Measurements from ENCODE around the gene SLC29A4. TPM values are rescaled to one million over a fixed set of nuclear protein-coding genes. Genes with fewer than 3 reads are reported as not detected.

The SLC29A4 gene
- total and polyA plus RNA-seq, 2 of the 4 experiments (the other 2 are of a cell fraction), result 2.3 to 7.6 TPM

DNA sequence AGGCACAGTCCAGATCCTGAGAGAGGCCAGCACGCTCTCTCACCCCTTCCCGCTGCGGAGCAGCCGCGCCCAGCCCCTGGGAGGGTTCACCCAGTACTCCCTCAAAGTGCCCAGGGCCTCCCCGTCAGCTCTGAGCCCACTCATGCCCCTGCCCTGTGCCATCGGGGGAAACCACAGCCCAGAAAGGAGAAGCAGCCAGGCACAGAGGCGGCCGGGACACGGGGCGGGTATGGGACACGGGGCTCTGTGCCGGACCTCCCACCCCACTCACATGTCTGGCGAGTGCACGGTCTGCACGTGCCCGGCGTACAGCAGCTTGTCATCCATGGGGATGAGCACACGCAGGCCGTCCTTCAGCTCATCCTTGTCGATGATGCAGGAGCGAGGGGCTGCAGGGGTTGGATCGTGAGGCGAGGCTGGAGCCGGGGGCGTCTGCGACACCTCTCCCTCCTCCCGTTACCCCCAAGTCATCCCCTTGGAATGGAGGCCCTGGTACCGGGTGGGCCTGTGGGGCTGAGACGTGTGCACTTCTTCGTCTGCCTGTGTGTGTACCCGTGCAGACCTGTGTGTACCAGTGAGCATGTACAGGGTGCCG lies 38.2 kb downstream of the SLC29A4 start:
- H2BK5ac ChIP-seq (ENCODE audit: low read depth, low read length, poor library complexity, severe bottlenecking), result no peak overlapping the region
- in situ Hi-C loops (cut with MboI; ENCODE audit: low sequenced_read_pairs), result no loop called here
- POLR2A ChIA-PET (ENCODE audit: unreplicated experiment), result no interaction called here
- H3K9me3 ChIP-seq (ENCODE audit: control insufficient read depth, insufficient read depth, low read length), result peaks cover 10% of the 10 kb centered on the region
- H2BK15ac ChIP-seq (ENCODE audit: low read depth, low read length), result no peak overlapping the region
- no peak overlapping the region for H3K4me2 ChIP-seq (ENCODE audit: low read depth, low read length)
- no peak overlapping the region for H2AK5ac ChIP-seq (ENCODE audit: low read depth, low read length)
- no peak overlapping the region for H3K4ac ChIP-seq (ENCODE audit: low read depth, low read length)
- no peak overlapping the region for H3K56ac ChIP-seq (ENCODE audit: extremely low read depth, insufficient read depth, low read length)
- H3K9ac ChIP-seq (ENCODE audit: low read depth, low read length), result no peak overlapping the region
- H4K91ac ChIP-seq (ENCODE audit: insufficient read depth, low read depth, low read length), result no peak overlapping the region
- DNase-seq (no peak), ATAC-seq (ENCODE audit: low read depth) (no peak)
- no peak overlapping the region for H3K23ac ChIP-seq (ENCODE audit: low read depth, low read length)
- no peaks in the 10 kb centered on the region for H4K20me1 ChIP-seq (ENCODE audit: insufficient read depth, low read length)
- no peaks in the 10 kb centered on the region for H3K27me3 ChIP-seq (ENCODE audit: control insufficient read depth, insufficient read depth, low read length)
- no peak overlapping the region for H3K27ac ChIP-seq (ENCODE audit: insufficient read depth, low read length)
- H3K14ac ChIP-seq (replicated peaks; ENCODE audit: low read depth, low read length), result no peak overlapping the region
- WGBS, 2 experiments (ENCODE audit: extremely low coverage in 2 of 2, insufficient read length in 1 of 2), result 97% methylated on average over 19 of the region's 33 CpGs; no CpG with 5 or more reads in 1 of the 2 experiments
- H3K18ac ChIP-seq (ENCODE audit: low read depth, low read length), result no peak overlapping the region
- H4K8ac ChIP-seq (ENCODE audit: low read depth in 2 of 2, low read length in 2 of 2), result no peak overlapping the region
- H2AFZ ChIP-seq (replicated peaks; ENCODE audit: low read length, poor library complexity), result no peak overlapping the region
- peaks cover 70% of the 10 kb centered on the region for H3K36me3 ChIP-seq (ENCODE audit: control insufficient read depth, insufficient read depth, low read length)
- H2BK120ac ChIP-seq (ENCODE audit: low read depth, low read length), result no peak overlapping the region
- no peak overlapping the region for H4K5ac ChIP-seq (ENCODE audit: low read depth, low read length)
- CTCF ChIA-PET, result no interaction called here
- H2AK9ac ChIP-seq (replicated peaks; ENCODE audit: low read depth, low read length, poor library complexity), result no peak overlapping the region
- H3K79me1 ChIP-seq (ENCODE audit: low read depth in 1 of 2, low read length in 2 of 2), result peaks cover 0 to 15% of the 10 kb centered on the region in 2 experiments; a peak in 3 of 4 replicates
- dilution Hi-C loops (cut with HindIII; ENCODE audit: low sequenced_read_pairs, unreplicated experiment), result no loop called here
- no TSS peak for BruUV-seq (replicated peaks)
- no peaks in the 10 kb centered on the region for H3K9me1 ChIP-seq (ENCODE audit: insufficient read depth, low read length)
- no peak overlapping the region for H3K4me3 ChIP-seq (ENCODE audit: insufficient read depth, low read depth, low read length)
- intact Hi-C loops (cut with micrococcal nuclease), result no loop called here
- no peak overlapping the region for H2BK20ac ChIP-seq (ENCODE audit: low read depth, low read length)
- no peaks in the 10 kb centered on the region for H3K4me1 ChIP-seq (ENCODE audit: control insufficient read depth, insufficient read depth, low read length)
- TF ChIP-seq MAFK (IDR thresholded peaks at IDR 0.05; ENCODE audit: low read depth, low read length), result no peak
- no peak for TF ChIP-seq BHLHE40 (IDR thresholded peaks at IDR 0.05; ENCODE audit: low read depth, low read length)
- TF ChIP-seq CEBPB (IDR thresholded peaks at IDR 0.05; ENCODE audit: low read depth, low read length), result no peak
- no peak for TF ChIP-seq RAD21 (IDR thresholded peaks at IDR 0.05; ENCODE audit: low read length)
- no peak for TF ChIP-seq RCOR1 (IDR thresholded peaks at IDR 0.05; ENCODE audit: insufficient replicate concordance, low read length)
- TF ChIP-seq, protein P1, sequence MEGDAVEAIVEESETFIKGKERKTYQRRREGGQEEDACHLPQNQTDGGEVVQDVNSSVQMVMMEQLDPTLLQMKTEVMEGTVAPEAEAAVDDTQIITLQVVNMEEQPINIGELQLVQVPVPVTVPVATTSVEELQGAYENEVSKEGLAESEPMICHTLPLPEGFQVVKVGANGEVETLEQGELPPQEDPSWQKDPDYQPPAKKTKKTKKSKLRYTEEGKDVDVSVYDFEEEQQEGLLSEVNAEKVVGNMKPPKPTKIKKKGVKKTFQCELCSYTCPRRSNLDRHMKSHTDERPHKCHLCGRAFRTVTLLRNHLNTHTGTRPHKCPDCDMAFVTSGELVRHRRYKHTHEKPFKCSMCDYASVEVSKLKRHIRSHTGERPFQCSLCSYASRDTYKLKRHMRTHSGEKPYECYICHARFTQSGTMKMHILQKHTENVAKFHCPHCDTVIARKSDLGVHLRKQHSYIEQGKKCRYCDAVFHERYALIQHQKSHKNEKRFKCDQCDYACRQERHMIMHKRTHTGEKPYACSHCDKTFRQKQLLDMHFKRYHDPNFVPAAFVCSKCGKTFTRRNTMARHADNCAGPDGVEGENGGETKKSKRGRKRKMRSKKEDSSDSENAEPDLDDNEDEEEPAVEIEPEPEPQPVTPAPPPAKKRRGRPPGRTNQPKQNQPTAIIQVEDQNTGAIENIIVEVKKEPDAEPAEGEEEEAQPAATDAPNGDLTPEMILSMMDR (conservative IDR thresholded peaks at IDR 0.05; ENCODE audit: low read depth, low read length), result no peak
- TF ChIP-seq FOS (IDR thresholded peaks at IDR 0.05; ENCODE audit: low read depth, low read length), result no peak
- no peak for TF ChIP-seq POLR2A (IDR thresholded peaks at IDR 0.05; ENCODE audit: low read depth, low read length)
- TF ChIP-seq, protein P2, sequence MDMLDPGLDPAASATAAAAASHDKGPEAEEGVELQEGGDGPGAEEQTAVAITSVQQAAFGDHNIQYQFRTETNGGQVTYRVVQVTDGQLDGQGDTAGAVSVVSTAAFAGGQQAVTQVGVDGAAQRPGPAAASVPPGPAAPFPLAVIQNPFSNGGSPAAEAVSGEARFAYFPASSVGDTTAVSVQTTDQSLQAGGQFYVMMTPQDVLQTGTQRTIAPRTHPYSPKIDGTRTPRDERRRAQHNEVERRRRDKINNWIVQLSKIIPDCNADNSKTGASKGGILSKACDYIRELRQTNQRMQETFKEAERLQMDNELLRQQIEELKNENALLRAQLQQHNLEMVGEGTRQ (IDR thresholded peaks at IDR 0.05; ENCODE audit: low read depth, low read length), result no peak
- TF ChIP-seq NFE2L2 (IDR thresholded peaks at IDR 0.05; ENCODE audit: low read depth, low read length), result no peak
